Liver (tissue), 9 donors: ENCODE results near the gene GCLC. TPM values are rescaled to one million over a fixed set of nuclear protein-coding genes. Genes with fewer than 3 reads are reported as not detected.

Experiments
- DNase-seq: peaks from one replicate; pipeline ENCODE4 v3.0.0-alpha.2; 2017; ENCODE audit warnings: low spot score
- H3K27ac ChIP-seq, 2 donors: one replicate each; pipeline ENCODE4 v1.7.0; 2013; ENCODE audit warnings: inconsistent platforms in 2 of 2, low read length in 2 of 2, control low read depth in 1 of 2, low read depth in 1 of 2, mild to moderate bottlenecking in 1 of 2
- H3K27me3 ChIP-seq, 4 donors: one replicate each; pipeline versions ENCODE4 v1.6.1 to v1.7.0; 2013; ENCODE audit warnings: low read length in 3 of 4, inconsistent platforms in 1 of 4, mild to moderate bottlenecking in 1 of 4, moderate library complexity in 1 of 4; ENCODE audit not compliant: control insufficient read depth in 4 of 4, insufficient read depth in 4 of 4
- H3K36me3 ChIP-seq, 4 donors: one replicate each; pipeline versions ENCODE4 v1.6.1 to v1.7.0; 2013; ENCODE audit warnings: low read length in 3 of 4, mild to moderate bottlenecking in 3 of 4, low read depth in 1 of 4, moderate library complexity in 1 of 4; ENCODE audit not compliant: control insufficient read depth in 4 of 4, insufficient read depth in 3 of 4
- H3K4me1 ChIP-seq, 4 donors: one replicate each; pipeline versions ENCODE4 v1.6.1 to v1.7.0; 2013; ENCODE audit warnings: low read length in 3 of 4, mild to moderate bottlenecking in 3 of 4, moderate library complexity in 1 of 4; ENCODE audit not compliant: control insufficient read depth in 4 of 4, insufficient read depth in 4 of 4
- H3K4me3 ChIP-seq, 3 donors: one replicate each; pipeline versions ENCODE4 v1.6.1 to v1.7.0; 2013; ENCODE audit warnings: low read length in 3 of 3, control low read depth in 1 of 3, low read depth in 1 of 3, mild to moderate bottlenecking in 1 of 3
- H3K9ac ChIP-seq, 2 donors: one replicate each; pipeline ENCODE4 v1.7.0; 2013; ENCODE audit warnings: low read length in 2 of 2, mild to moderate bottlenecking in 2 of 2, moderate library complexity in 2 of 2, control low read depth in 1 of 2, low read depth in 1 of 2
- H3K9me3 ChIP-seq, 4 donors: one replicate each; pipeline versions ENCODE4 v1.6.1 to v1.7.0; 2013; ENCODE audit warnings: low read length in 3 of 4; ENCODE audit not compliant: control insufficient read depth in 4 of 4
- ATF3 ChIP-seq: IDR thresholded peaks from 2 replicates; pipeline ENCODE4 v1.6.1; 2016; ENCODE audit warnings: antibody characterized with exemption
- CTCF ChIP-seq: fragments of 150-350 bp; IDR thresholded peaks from 2 replicates; pipeline ENCODE4 v1.5.1; 2017; ENCODE audit warnings: improper control_type of control experiment, low read depth, low read length; ENCODE audit not compliant: missing input control
- EGR1 ChIP-seq, 2 donors: IDR thresholded peaks; 2 replicates each; pipeline ENCODE4 v1.6.1; 2016 to 2018; ENCODE audit warnings: antibody characterized with exemption in 2 of 2, low read depth in 2 of 2
- FOXA1 ChIP-seq: IDR thresholded peaks from 2 replicates; pipeline ENCODE4 v1.6.1; 2016; ENCODE audit warnings: antibody characterized with exemption
- FOXA2 ChIP-seq: IDR thresholded peaks from 2 replicates; pipeline ENCODE4 v1.6.1; 2016; ENCODE audit warnings: antibody characterized with exemption
- GABPA ChIP-seq, 2 donors: IDR thresholded peaks in 1 of 2; conservative IDR thresholded peaks in 1 of 2; 2 replicates each; pipeline ENCODE4 v1.6.1; 2016; ENCODE audit warnings: antibody characterized with exemption in 2 of 2, mild to moderate bottlenecking in 1 of 2, moderate library complexity in 1 of 2
- HNF4A ChIP-seq, 2 donors: conservative IDR thresholded peaks; 2 replicates each; pipeline ENCODE4 v1.6.1; 2016; ENCODE audit warnings: antibody characterized with exemption in 2 of 2, mild to moderate bottlenecking in 2 of 2
- HNF4G ChIP-seq: IDR thresholded peaks from 2 replicates; pipeline ENCODE4 v1.6.1; 2016; ENCODE audit warnings: antibody characterized with exemption
- JUND ChIP-seq, 2 donors: IDR thresholded peaks; 2 replicates each; pipeline ENCODE4 v1.6.1; 2016; ENCODE audit warnings: antibody characterized with exemption in 2 of 2
- MAX ChIP-seq: IDR thresholded peaks from 2 replicates; pipeline ENCODE4 v1.6.1; 2016; ENCODE audit warnings: antibody characterized with exemption
- NR2F2 ChIP-seq: IDR thresholded peaks from 2 replicates; pipeline ENCODE4 v1.6.1; 2016; ENCODE audit warnings: antibody characterized with exemption
- RAD21 ChIP-seq, 2 donors: IDR thresholded peaks; 2 replicates each; pipeline ENCODE4 v1.6.1; 2016; ENCODE audit warnings: antibody characterized with exemption in 2 of 2, mild to moderate bottlenecking in 2 of 2
- REST ChIP-seq: IDR thresholded peaks from 2 replicates; pipeline ENCODE4 v1.6.1; 2016; ENCODE audit warnings: antibody characterized with exemption, mild to moderate bottlenecking
- RXRA ChIP-seq, 2 donors: IDR thresholded peaks; 2 replicates each; pipeline ENCODE4 v1.6.1; 2017 to 2018; ENCODE audit warnings: antibody characterized with exemption in 2 of 2, mild to moderate bottlenecking in 1 of 2
- SP1 ChIP-seq: IDR thresholded peaks from 2 replicates; pipeline ENCODE4 v1.6.1; 2018; ENCODE audit warnings: antibody characterized with exemption, mild to moderate bottlenecking
- TAF1 ChIP-seq: conservative IDR thresholded peaks from 2 replicates; pipeline ENCODE4 v1.6.1; 2016; ENCODE audit warnings: antibody characterized with exemption, mild to moderate bottlenecking
- YY1 ChIP-seq: IDR thresholded peaks from 2 replicates; pipeline ENCODE4 v1.6.1; 2016; ENCODE audit warnings: antibody characterized with exemption, mild to moderate bottlenecking
- ZBTB33 ChIP-seq: IDR thresholded peaks from 2 replicates; pipeline ENCODE4 v1.6.1; 2016; ENCODE audit warnings: antibody characterized with exemption
- WGBS: extraction: QIAGEN DNeasy Blood & Tissue Kit; methylation state at CpG from one replicate; pipeline ENCODE4 v1.1.7; 2013; 5-methylcytosine and 5-hydroxymethylcytosine counted together
- polyA plus RNA-seq, 2 donors: library from polyadenylated mRNA; stranded (reverse) in 1 of 2; unstranded in 1 of 2; fragments of 200-250 nt in 1 of 2; fragments of >200 nt in 1 of 2; fragmentation: Nextera tagmentation in 1 of 2; extraction: Ambion mirVana in 1 of 2; gene quantifications; one replicate each; pipeline versions ENCODE4 v1.2.1 to v1.2.3, GENCODE V29; 2013 to 2015
- total RNA-seq, 2 donors: library from RNA; depleted of rRNA; stranded (reverse); fragments of >200 nt; gene quantifications; one replicate each; pipeline ENCODE4 v1.2.3, GENCODE V29; 2014
- donor health status: healthy.
- donor health status: healthy.
- donor health status: healthy.
- donor health status: healthy.
- donor health status: healthy.

The GCLC gene
- 100 to 1,000 TPM; 115 to 135 TPM for total RNA-seq
- 10 to 100 TPM; 28.6 to 44.5 TPM for polyA plus RNA-seq

GRCh38 chr6:53544470-53545308 is at the start of gene GCLC:
Gene GCLC (minus strand): TSS chr6:53545101. CDS start chr6:53544645, 456 bp downstream.
- Histone ChIP-seq H3K27ac (peak within 1 kb of the TSS; percentile 94), H3K4me1 (peaks cover 14 to 61% (median 31%) of the 10 kb centered on the region in 4 donors), H3K36me3 (no peaks in the 10 kb centered on the region), H3K4me3 (peak within 1 kb of the TSS; percentile 83 to 91 (median 86)), H3K9ac (peak within 1 kb of the TSS; percentile 81 to 88), H3K27me3 (no peaks in the 10 kb centered on the region), H3K9me3 (no peaks in the 10 kb centered on the region)
- TF ChIP-seq HNF4G (no peak), TAF1 (peak; percentile 91), ATF3 (no peak), YY1 (peak; percentile 82), ZBTB33 (peak; percentile 54), CTCF (peak; percentile 55), REST (peak; percentile 74), EGR1 (IDR thresholded peaks at IDR 0.05; ENCODE audit: low read depth in 2 of 2) (peak in 1 of 2 donors; percentile 66), RXRA (IDR thresholded peaks at IDR 0.05) (peak; percentile 28 to 55), MAX (peak; percentile 80), GABPA (IDR thresholded peaks at IDR 0.05 in 1 of 2, conservative IDR thresholded peaks at IDR 0.05 in 1 of 2) (no peak), JUND (IDR thresholded peaks at IDR 0.05) (no peak), SP1 (peak; percentile 78), FOXA1 (no peak), NR2F2 (no peak), FOXA2 (no peak), RAD21 (IDR thresholded peaks at IDR 0.05) (peak in 1 of 2 donors; percentile 56), HNF4A (conservative IDR thresholded peaks at IDR 0.05) (no peak)
- peak; percentile 93 for DNase-seq
- under 1% methylated on average over 105 of the region's 105 CpGs for whole genome bisulfite sequencing
